ENCODE measurements around the gene KLHL12.

The KLHL12 gene

DNA sequence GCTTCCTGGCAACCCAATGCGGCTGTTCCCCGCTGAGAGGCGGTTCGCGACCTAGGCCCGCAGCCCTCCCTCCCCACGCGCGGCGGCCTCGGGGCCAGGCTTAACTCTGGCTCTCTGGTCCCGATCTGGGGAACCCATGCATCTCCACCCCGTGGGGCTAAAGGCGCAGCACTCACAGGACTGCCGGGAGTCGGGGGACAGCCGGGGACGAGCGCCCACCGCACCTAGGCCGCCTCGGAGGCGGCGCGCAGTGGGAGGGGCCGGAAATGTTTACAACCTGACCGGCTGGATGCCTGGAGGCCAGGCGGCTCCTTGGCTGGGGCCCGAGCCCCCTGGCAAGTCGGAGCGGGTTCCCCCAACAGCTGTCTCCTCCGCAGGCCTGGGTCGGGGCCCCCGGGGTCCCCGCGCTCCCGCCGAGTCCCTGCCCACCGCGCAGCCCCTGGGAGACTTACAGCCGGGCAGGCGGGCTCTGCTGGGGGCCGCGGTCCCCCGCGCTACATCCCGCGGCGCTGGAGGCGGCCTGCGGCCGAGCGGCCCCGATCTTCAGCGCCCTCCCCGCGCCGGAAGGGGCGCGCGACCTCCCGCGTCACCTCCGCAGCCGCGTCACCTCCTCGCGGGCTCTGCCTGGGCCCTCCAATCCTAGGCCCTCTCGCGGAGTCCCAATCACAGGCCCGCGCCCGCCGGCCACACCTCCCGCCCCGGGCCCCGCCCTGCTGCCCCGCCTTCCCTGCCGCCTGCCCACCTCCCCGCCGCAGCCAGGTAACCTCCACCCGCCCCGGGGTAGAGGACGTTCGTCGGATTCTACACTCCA lies 30.9 kb upstream of the KLHL12 start, which contains the start of gene ADIPOR1:
TSS of gene ADIPOR1 (minus strand) at position 580 of the 811 bp plus-strand sequence. CDS start 7,242 bp downstream, outside the sequence.
- peak; percentile 99 for DNase-seq (ENCODE audit: low spot score)
- TF ChIP-seq, protein P1, sequence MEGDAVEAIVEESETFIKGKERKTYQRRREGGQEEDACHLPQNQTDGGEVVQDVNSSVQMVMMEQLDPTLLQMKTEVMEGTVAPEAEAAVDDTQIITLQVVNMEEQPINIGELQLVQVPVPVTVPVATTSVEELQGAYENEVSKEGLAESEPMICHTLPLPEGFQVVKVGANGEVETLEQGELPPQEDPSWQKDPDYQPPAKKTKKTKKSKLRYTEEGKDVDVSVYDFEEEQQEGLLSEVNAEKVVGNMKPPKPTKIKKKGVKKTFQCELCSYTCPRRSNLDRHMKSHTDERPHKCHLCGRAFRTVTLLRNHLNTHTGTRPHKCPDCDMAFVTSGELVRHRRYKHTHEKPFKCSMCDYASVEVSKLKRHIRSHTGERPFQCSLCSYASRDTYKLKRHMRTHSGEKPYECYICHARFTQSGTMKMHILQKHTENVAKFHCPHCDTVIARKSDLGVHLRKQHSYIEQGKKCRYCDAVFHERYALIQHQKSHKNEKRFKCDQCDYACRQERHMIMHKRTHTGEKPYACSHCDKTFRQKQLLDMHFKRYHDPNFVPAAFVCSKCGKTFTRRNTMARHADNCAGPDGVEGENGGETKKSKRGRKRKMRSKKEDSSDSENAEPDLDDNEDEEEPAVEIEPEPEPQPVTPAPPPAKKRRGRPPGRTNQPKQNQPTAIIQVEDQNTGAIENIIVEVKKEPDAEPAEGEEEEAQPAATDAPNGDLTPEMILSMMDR (IDR thresholded peaks at IDR 0.05; ENCODE audit: extremely low read depth, missing control alignments), result no peak

DNA sequence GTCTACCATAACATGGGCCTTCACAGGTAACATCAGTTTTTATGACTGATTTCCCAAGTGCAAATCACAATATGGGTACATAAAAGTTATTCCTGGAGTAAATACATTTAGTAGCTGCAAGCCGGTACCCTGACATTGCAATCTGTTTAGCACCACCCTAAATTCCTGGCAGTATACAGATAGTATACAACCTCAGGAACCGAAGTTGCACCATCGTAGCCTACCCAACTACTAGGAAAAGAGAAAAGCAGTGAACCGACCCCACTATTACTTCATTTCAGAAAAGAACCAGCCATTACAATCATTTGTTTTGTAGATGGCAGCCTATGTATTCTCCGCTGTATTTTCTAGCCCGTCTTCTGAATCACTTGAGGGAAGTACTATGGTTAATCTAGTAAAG lies 29.9 kb upstream of the KLHL12 start:
- no peak for DNase-seq (ENCODE audit: low spot score)
- TF ChIP-seq, protein P1 (IDR thresholded peaks at IDR 0.05; ENCODE audit: extremely low read depth, missing control alignments), result no peak

DNA sequence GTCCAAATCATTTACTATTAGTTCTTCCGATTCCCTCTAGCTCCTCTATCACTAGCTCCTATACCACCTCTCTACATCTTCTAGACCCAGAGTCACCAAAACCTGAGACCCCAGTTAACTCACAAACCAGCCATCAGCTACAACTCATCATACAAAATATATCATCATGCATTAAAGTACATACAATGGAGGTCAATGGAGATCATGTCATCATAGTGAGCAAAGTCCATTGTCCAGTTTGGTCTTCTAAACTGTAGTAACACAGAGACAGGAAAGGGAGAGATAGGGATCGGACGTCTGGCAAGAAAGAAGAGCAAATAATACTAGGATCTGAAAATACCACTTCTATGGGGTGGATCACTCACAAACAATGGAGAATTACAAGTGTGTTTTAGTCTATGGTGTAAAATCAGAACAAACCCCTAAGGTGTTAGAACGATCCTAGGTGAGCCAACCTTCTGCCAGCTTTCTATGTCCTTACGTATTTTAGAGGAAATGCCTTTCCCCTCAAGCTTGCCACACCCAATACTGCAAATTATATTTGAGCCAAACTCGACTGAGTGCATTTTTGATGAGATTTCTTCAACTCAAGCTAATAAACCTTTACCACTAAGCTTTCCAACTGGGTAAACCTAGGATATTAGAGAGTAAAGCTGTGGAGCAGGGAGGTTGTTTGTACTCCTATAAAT lies 27.2 kb upstream of the KLHL12 start:
- no peak for DNase-seq (ENCODE audit: low spot score)
- TF ChIP-seq, protein P1 (IDR thresholded peaks at IDR 0.05; ENCODE audit: extremely low read depth, missing control alignments), result no peak

DNA sequence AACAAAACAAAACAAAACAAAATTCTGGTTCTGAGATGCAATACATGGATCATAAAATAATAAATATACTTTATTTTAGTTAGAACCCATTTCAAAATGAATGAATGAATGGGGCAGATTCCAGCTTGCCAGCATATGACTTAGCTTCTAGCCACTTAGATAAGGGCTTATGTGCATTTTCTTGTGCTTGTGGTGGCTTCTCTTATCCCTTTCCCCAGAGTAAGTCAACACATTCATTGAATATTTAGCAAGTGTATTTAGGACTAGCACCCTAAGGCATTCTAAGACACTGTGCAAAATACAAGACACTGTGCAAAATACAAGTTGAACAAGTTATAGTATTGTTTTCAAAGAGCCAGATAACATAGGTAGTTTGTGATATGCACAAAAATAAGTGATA lies 26.4 kb upstream of the KLHL12 start:
- TF ChIP-seq, protein P1 (IDR thresholded peaks at IDR 0.05; ENCODE audit: extremely low read depth, missing control alignments), result no peak

DNA sequence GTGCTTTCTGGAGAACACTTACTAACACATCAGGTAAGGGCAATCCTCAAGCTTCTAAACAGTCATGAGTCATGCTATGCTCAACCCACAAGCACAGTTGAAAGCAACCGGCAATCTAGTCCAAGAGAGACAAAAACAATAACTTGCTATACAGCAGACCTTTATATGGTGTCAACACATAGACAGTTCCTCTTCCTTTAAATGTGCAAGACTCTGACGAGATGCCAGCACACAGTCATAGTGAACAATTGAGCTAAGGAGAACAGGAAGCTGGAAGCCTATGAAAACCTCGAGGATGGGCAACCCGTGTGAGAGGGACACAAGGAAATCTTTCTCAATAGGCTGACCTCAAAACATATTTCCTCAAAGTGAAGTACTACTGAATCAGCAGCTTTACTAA lies 25.8 kb upstream of the KLHL12 start:
- DNase-seq (ENCODE audit: low spot score), result no peak

More for the DNA sequence above, 26.4 kb upstream of the KLHL12 start:
- no peak for DNase-seq (ENCODE audit: low spot score)

DNA sequence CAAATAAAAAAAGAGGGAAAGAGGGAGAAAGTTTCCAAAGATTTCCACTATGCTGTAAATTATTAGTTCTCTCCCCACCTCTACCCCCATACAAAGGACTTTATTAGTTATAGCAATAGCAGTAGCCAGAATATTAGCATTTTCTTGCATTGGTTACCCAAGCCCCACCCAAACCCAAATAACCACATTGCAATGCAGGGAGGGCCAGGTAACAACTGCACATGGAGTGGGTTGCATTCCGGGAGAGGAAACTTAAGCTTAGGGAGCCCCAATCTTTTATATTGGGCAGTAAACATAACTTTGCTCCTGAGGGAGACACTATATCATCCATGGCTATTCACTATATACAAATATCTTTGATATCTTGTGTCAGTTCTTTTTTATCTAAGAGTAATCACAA lies 25.1 kb upstream of the KLHL12 start:
- TF ChIP-seq, protein P1 (IDR thresholded peaks at IDR 0.05; ENCODE audit: extremely low read depth, missing control alignments), result no peak
- DNase-seq (ENCODE audit: low spot score), result no peak

More for the DNA sequence above, 25.8 kb upstream of the KLHL12 start:
- TF ChIP-seq, protein P1 (IDR thresholded peaks at IDR 0.05; ENCODE audit: extremely low read depth, missing control alignments), result no peak

DNA sequence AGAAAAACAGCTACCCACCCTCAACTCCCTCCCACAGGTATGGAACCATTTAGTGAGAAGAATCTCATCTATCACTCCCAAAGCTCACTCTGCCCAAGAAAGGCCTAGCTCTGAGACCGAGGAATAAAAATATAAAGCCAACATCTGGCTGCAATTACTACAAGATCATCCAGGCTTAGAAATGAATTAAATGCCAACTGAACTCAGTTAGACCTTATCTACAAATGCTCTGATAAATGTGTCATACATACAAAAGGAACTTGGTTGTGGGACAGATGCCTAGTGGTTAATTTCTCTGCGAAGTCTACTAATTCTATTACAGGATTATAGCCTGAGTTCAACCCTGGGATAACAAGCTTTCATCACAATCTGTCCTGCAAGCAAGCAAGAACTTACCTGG lies 24.4 kb upstream of the KLHL12 start:
- TF ChIP-seq, protein P1 (IDR thresholded peaks at IDR 0.05; ENCODE audit: extremely low read depth, missing control alignments), result no peak
- no peak for DNase-seq (ENCODE audit: low spot score)

Measured in GM20000 (cell line).